Head of caudate nucleus (tissue), 42 donors: ENCODE data around the gene OR4A16.

Experiments
- DNase-seq, 42 donors: peaks; one replicate each; pipeline versions ENCODE4 v3.0.0 to v3.0.0-alpha.2; 2020 to 2021; ENCODE audit warnings: mixed read lengths in 7 of 42
- intact Hi-C: fragments of 100-400 bp; cut with DNase I; formaldehyde crosslinking; loops from one replicate; pipeline ENCODE4 v1.15.0; 2022

OR4A16 gene, protein sequence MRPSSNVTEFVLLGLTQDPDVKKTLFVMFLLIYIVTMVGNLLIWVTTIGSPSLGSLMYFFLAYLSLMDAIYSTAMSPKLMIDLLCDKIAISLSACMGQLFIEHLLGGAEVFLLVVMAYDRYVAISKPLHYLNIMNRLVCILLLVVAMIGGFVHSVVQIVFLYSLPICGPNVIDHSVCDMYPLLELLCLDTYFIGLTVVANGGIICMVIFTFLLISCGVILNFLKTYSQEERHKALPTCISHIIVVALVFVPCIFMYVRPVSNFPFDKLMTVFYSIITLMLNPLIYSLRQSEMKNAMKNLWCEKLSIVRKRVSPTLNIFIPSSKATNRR

DNA sequence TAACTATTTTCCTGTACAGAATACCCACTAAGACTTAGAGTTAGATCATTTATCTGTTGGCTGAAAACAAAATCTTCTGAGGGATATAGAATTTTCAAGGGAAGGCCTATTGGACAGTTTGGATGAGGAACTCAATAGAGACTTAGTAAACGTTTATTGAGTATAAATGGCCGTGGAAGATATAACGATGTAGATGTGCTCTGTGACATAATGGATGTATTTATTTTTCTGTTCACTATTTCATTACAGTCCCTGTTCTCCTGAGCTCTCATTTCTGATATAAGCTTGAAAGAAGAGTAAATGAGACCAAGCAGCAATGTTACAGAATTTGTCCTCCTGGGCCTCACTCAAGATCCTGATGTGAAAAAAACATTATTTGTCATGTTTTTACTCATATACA, at the start of gene OR4A16:
OR4A16 (plus strand) TSS at position 301 of the 400 bp plus-strand sequence; CDS start at position 301, 0 bp downstream.
- DNase-seq: no peak
- intact Hi-C loops: no loop called here

DNA sequence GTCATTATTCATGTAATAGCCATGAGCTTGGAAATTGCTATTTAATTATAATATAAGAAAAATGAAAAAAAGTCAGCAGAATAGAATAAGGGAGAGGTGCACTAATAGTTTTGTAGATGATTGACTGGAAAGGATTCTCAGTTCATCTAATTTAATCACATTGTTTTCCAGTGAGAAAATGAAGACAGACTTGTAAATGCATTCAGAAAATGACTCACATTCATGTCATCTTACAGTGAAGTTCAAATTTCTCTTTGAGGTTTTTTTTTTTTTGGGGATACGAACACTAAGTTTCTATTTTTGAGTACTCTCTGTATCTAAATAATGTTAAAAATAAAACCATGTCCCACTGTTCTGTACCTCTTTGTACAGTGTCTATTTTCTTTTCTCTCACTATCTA, 18.5 kb upstream of the OR4A16 start:
- intact Hi-C loops: no loop called here

DNA sequence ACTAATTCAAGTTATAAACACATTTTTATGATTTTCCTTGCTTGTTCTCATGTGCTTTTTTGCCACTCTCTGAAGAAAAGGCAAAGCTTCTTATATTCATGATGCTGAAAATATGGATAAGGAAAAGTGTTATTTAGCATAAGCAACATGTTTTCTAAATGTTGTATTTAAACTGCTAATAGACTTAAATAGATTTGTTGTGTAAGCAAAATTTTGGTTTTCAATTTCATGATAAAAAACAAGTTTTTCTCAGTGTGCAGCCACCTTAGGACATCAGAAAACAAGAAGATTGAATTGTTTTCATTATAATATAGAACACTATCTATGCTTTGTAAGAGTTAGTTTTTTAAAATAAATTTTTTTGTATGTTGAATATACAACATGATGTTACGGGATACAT, 2.3 kb downstream of the OR4A16 start:
- DNase-seq: no peak
- intact Hi-C loops: no loop called here

More for the DNA sequence above, 18.5 kb upstream of the OR4A16 start:
- no peak for DNase-seq

DNA sequence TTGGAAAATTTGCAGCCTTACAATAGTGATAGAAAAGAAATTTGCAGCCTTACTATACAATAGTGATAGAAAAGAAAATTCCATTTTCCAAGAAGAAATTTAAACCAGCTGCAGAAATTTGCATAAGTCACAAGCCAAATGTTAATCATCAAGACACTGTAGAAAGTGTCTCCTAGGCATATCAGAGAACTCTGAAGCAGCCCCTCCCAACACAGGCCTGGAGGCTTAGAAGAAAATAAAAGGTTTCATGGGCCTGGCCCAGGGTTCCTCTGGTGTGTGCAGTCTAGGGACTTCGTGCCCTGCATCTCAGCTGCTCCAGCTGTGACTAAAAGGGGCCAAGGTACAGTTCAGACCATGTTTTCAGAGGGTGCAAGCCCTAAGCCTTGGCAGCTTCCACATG, 6.0 kb downstream of the OR4A16 start:
- intact Hi-C loops: no loop called here
- no peak for DNase-seq

DNA sequence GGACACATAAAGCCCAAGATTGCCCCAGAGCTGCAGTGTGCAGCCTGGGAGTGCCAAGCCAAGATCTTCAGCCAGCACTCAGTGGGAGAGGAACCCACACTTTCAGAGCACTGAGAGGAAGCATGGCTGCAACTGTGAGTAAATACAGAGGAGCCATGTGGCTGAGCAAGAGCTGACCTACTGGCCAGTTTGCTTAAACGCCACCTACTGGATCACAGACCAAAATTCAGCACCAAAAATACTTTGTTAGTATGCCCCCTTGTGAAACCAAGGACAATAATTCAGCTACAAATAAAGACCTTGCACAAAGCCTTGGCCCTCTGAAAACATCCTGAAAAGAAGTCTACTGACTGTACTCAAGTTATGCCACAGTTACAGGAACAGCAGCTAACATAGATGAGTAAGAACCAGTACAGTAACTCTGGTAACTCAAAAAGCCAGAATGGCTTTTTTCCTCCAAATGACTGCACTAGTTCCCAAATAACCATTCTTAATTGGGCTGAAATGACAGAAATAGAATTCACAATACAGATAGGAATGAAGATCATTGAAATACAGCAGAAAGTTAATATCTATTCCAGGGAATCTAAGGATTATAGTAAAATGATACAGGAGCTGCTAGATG, 14.7 kb downstream of the OR4A16 start:
- no peak for DNase-seq
- intact Hi-C loops: no loop called here

DNA sequence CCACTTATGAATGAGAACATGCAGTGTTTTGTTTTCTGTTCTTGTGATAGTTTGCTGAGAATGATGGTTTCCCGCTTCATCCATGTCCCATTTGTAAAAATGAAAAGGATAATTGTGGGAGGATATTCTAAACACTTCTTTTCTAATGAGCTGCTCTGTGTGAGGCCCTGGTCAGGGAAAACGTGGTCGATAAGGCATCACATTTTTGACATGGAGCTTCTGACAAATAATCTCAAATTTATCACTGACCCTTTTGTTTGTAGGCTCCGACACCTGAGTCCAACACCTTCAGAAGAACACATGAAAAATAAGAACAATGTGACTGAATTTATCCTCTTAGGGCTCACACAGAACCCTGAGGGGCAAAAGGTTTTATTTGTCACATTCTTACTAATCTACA, 24.7 kb downstream of the OR4A16 start, which contains the start of gene OR4A15:
OR4A15 (plus strand) TSS at position 301 of the 400 bp plus-strand sequence; CDS start at position 301, 0 bp downstream.
- intact Hi-C loops: no loop called here
- DNase-seq: no peak
